Measurements from ENCODE around the gene HIPK3.
A peak's percentile ranks its signal among the peaks of the same experiment; 100 is the strongest.

Gene HIPK3

GRCh38 chr11:33258631-33259205 is 1.5 kb downstream of the HIPK3 start:
- TF ChIP-seq POLR2AphosphoS5 (IDR thresholded peaks at IDR 0.05; ENCODE audit: low read depth, low read length) (no peak), TAF1 (IDR thresholded peaks at IDR 0.05; ENCODE audit: borderline replicate concordance, insufficient read depth, low read length) (no peak), SIN3A (IDR thresholded peaks at IDR 0.05; ENCODE audit: borderline replicate concordance, insufficient read depth, low read length) (peak; percentile 20; the same call in 1 of the 2 replicates)

- TF ChIP-seq POLR2AphosphoS5 (IDR thresholded peaks at IDR 0.05; ENCODE audit: low read depth, low read length) (no peak), SIN3A (IDR thresholded peaks at IDR 0.05; ENCODE audit: borderline replicate concordance, insufficient read depth, low read length) (no peak), FOXP2 (optimal IDR thresholded peaks at IDR 0.05; ENCODE audit: borderline replicate concordance, extremely low read depth, extremely low read length, insufficient read depth) (no peak), REST (IDR thresholded peaks at IDR 0.05; ENCODE audit: insufficient read depth in 1 of 2, low read depth in 2 of 2, low read length in 2 of 2) (no peak), TAF1 (IDR thresholded peaks at IDR 0.05; ENCODE audit: borderline replicate concordance, insufficient read depth, low read length) (no peak)
These were observed 2.7 kb downstream of the HIPK3 start for GRCh38 chr11:33259869-33260268.

GRCh38 chr11:33262011-33262645 is 4.9 kb downstream of the HIPK3 start:
- TF ChIP-seq TAF1 (IDR thresholded peaks at IDR 0.05; ENCODE audit: borderline replicate concordance, insufficient read depth, low read length) (no peak), FOXP2 (optimal IDR thresholded peaks at IDR 0.05; ENCODE audit: borderline replicate concordance, extremely low read depth, extremely low read length, insufficient read depth) (no peak), SIN3A (IDR thresholded peaks at IDR 0.05; ENCODE audit: borderline replicate concordance, insufficient read depth, low read length) (no peak), POLR2AphosphoS5 (IDR thresholded peaks at IDR 0.05; ENCODE audit: low read depth, low read length) (no peak), REST (IDR thresholded peaks at IDR 0.05; ENCODE audit: insufficient read depth in 1 of 2, low read depth in 2 of 2, low read length in 2 of 2) (no peak)

- no peak for TF ChIP-seq TAF1 (IDR thresholded peaks at IDR 0.05; ENCODE audit: borderline replicate concordance, insufficient read depth, low read length)
- no peak for TF ChIP-seq POLR2AphosphoS5 (IDR thresholded peaks at IDR 0.05; ENCODE audit: low read depth, low read length)
- TF ChIP-seq REST (IDR thresholded peaks at IDR 0.05; ENCODE audit: insufficient read depth in 1 of 2, low read depth in 2 of 2, low read length in 2 of 2), result no peak
- no peak for TF ChIP-seq SIN3A (IDR thresholded peaks at IDR 0.05; ENCODE audit: borderline replicate concordance, insufficient read depth, low read length)
- TF ChIP-seq FOXP2 (optimal IDR thresholded peaks at IDR 0.05; ENCODE audit: borderline replicate concordance, extremely low read depth, extremely low read length, insufficient read depth), result no peak
These were observed 6.4 kb downstream of the HIPK3 start for GRCh38 chr11:33263549-33263948.

GRCh38 chr11:33264926-33265325 is 7.7 kb downstream of the HIPK3 start:
- TF ChIP-seq TAF1 (IDR thresholded peaks at IDR 0.05; ENCODE audit: borderline replicate concordance, insufficient read depth, low read length) (no peak), SIN3A (IDR thresholded peaks at IDR 0.05; ENCODE audit: borderline replicate concordance, insufficient read depth, low read length) (no peak), FOXP2 (optimal IDR thresholded peaks at IDR 0.05; ENCODE audit: borderline replicate concordance, extremely low read depth, extremely low read length, insufficient read depth) (no peak), POLR2AphosphoS5 (IDR thresholded peaks at IDR 0.05; ENCODE audit: low read depth, low read length) (no peak), REST (IDR thresholded peaks at IDR 0.05; ENCODE audit: insufficient read depth in 1 of 2, low read depth in 2 of 2, low read length in 2 of 2) (no peak)
